Activated CD4-positive, alpha-beta T cell treated with anti-CD3 and anti-CD28 coated beads for 1 hour (primary cell): ENCODE results near the gene OXCT1.
"Not testable (repeated sequence)": the region's sequence is repeated elsewhere in the genome, so short reads cannot be mapped to it uniquely, and the experiment has no call there.

Source experiments
- DNase-seq: peaks from one replicate; pipeline ENCODE4 v3.0.0-alpha.2; 2020

The OXCT1 gene

DNA sequence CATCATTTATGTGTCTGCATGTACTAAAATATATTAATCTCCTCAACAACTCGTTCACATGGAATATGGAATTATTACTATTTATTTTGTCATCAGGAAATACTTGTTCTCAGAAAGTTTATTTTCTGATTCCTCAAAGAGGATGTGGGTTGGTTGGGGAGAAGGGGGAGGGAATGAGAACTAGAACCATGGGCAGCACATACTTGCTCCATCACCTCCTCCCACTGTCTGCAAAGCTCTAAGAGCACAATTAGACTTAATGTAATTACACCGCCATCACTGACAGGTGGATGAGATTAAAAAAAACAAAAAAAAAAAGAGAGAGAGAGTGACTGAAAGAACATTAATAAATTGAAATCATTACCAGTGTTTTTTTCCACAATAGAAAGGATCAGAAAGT lies 98.2 kb downstream of the OXCT1 start:
- no peak for DNase-seq

DNA sequence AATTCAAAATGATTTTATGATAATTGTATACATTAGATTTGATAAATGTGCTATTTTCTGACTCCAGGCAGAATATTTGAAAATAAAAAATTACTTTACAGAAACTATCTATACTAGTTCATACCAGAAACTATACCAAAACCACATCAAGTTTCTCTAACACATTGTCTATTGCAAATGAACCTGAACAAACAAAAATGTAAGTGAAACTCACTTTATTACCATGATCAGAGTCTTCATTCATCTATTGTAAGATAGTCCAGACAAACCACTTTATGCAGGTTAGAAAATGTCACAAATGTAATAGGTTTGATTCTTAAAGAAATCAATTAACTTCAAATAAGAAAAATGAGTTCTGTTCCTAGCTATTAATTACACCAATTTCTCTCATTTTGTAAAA lies 99.4 kb downstream of the OXCT1 start:
- no peak for DNase-seq

DNA sequence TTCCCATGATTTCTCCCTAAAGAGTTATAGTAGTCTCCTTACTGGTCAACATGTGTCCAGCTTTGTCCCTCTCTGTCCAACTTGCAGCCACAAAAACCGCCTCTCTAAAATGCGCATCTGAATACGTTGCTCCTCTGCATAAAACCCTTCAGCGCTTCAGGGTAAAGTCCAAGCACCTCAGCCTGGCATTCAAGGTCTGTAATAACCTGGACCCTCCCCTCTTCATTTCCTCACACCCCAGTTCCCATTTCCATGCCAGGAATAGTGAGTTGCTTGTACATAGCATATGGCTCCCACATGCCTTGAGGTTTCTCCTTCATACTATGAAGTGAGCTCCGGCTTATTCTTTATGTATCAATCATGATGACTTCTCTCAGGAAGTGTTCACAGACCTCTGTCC lies 101.5 kb downstream of the OXCT1 start:
- DNase-seq = no peak

DNA sequence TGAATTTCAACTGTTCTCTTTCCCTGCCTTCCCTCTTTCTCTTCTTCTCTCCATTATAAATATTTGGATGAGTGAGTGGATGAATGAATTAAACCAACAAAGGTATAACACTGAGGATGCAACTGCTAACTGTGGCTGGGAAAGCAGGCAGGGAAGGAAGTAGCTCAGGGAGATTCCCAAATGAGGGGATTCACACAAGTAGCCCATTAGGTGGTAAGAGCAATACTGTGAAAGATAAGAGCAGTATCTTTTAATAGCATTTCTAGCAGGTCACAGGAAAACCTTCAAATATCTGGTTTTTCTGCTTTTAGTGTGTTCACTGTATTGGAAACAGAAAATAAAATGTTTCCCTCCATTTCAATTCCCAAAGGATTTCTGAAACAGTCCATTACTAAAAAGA lies 105.6 kb downstream of the OXCT1 start:
- DNase-seq = no peak

DNA sequence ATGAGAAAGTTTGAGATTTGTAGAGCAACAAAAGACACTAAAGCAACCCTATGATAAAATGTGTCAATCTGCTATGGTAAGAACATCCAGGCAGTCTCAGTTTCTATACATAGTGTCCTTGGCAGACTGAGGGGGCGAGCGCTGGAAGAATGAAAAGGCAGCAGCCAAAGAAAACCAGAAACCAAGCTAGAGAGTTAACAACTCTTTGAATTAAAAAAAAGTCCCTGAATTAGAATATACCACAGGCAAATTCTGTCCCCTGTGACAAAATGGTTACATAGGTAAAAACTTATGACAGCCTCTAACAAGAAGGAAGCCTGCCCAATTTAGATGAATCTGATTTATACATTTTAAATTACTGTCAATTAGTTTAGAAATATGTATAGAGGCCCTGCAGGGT lies 106.7 kb downstream of the OXCT1 start:
- DNase-seq = no peak

DNA sequence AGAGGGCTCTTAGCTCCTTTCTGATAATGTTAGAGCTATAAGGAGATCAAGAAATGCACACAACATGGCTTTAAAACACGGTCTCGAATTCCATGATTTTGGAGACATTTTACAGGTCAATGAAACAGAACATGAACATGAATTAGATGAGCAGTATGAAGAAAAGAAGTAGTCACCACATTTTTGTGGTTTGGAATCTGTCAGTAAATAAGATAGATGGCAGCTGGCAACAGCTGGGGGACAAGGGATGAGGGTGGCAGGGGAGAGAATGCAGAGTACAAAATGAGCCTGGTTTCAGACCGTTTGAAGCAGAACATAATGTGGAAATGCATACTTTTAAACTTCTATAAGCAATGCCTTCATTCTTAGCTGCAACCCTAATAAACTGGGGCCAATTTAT lies 107.1 kb downstream of the OXCT1 start:
- DNase-seq = no peak

DNA sequence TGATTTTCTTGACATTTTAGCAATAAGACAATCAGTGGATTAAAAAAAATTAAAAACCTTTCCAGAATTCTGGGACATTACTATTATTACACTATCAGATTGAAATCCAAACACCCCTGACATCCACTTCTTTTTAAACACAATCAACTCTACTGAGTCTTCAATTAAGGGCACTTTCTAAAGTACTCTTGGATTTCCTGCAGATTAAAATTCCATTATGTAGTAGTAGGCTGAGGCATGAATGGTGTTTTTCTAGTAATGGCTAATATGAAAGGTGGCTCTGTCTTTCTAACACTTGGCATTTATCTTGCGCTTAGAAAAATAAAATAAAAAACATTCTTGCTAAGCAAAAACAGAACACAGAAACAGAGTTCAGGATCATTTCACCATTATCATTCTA lies 107.8 kb downstream of the OXCT1 start:
- DNase-seq = no peak

DNA sequence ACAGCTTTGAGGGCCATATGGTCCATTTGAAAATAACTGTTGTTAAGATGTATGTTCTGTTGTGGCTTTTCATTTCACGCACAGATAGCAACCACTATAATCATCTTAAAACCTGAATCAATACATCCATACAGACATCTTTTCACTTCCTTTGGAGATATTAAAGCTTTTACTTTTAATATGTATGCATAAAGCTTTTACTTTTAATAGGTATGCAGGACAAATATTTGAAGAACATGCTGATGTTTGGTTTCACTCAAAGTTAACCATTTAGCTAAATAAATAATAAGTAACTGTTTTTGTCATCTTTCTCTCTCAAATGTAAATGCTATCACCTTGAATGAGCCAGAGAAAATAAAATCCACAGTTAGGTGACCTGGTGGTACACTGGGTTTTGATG lies 108.6 kb downstream of the OXCT1 start:
- no peak for DNase-seq

DNA sequence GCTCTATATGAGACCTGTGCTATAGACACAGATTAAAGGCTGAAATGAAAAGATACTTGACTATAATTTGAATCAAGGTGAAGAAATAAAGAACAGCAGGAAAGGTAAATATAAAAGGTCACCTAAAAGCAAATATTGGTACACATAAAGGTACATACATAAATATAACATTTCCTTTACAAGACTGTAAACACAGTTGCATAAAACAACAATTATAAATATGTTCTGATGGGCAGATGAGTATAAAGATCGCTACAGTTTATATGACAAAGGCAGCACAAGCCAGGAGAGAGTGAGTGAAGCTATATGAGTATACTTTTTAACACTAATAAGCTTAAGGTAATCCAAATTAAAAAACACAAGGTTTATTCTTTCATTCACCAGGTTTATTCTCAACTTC lies 114.5 kb downstream of the OXCT1 start:
- DNase-seq = no peak

DNA sequence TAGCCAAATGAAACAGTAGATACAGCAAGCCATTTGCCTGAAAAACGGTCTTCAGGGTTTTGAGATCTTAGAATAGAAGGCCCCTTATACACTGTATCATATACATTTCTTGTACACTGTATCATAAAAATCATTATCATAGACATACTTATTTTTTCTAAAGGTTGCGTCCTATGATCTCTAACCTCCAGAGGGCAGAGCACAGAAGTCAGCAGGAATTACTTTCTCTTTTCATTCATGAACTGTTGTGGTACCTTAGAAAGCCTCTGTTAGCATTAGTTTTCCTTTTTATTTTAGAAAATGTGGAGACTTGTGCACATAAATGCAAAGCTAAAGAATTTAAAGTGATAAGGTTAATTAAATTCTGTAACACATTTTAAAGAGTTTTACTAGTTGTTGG lies 115.4 kb downstream of the OXCT1 start:
- DNase-seq = no peak

DNA sequence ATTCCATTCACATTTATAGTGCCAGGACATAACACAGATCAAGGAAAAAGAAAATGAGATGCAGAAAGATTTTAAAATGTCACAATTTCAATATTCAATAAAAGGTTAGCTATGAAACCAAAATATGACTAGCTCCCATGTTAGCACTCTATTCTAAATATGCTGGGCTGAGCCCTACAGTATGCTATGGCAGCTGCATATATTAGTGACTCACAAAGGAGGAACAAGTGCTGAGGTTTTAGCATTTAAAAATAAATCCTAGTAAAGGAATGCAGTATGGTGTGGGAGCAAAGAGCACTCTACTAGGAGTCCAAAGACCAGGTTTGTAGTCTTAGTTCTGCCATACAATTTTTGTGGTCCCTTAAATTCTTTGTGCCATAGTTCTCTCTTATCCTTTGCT lies 118.4 kb downstream of the OXCT1 start:
- DNase-seq = no peak

DNA sequence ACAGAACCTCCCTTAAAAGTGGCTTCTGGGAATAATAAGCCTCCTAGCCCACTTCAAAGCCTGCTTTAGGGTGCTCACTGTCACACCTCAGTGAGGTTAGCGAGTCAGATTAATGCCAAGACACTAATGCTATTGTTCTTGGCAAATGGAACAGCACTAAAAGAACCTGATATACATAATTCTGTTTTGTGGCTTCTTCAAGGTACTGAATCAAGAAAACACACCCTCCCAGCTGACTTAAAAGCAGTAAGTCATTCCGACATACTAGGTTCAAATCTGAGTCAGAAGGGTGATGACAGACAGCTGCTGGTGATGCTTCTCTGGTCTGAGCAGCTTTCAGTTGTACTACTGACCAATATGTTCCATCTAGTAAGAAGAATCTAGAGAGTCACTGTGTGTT lies 121.6 kb downstream of the OXCT1 start:
- no peak for DNase-seq

DNA sequence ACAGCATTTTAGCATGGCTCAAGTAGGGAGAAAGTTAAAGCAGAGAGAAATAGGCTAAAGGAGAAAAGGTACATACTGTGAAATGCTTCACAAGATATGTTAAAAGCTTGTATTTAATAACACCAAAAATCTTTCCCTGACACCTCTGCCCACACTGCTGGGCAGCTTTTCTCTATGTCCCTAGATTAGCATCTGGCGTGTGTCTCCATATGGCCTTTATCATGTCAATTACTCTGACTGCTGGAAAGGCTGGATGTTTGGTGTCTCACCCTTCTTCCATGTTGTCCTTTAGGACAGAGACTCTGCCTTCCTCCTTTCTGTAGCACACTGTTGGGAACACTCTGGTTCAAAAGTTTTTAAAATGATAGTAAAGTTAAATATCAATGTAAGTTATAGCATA lies 122.5 kb downstream of the OXCT1 start:
- DNase-seq = no peak

DNA sequence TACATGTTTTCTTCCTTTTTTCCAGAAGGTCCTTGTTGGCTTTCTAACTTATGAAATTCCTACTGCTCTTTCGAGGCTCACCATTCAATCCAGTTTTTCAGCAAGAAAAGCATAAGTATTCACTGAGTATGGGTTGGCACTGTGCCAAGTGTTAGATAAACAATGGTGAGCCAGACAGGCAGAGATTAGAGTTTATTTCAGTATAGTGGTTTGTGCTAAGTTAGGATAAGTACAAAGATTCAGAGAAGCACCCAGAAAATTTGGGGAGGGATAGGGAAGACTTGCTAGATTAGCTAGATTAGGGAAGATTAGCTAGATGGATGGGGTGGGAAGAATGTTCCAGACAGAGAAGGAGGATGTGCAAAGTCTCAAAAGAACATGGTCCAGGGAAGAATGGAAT lies 122.9 kb downstream of the OXCT1 start:
- no peak for DNase-seq

DNA sequence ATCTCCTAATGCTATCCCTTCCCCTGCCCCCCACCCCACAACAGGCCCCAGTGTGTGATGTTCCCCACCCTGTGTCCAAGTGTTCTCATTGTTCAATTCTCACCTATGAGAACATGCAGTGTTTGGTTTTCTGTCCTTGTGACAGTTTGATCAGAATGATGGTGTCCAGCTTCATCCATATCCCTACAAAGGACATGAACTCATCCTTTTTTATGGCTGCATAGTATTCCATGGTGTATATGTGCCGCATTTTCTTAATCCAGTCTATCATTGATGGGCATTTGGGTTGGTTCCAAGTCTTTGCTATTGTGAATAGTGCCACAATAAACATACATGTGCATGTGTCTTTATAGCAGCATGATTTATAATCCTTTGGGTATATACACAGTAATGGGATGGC lies 127.6 kb downstream of the OXCT1 start:
- DNase-seq = not testable (repeated sequence)

DNA sequence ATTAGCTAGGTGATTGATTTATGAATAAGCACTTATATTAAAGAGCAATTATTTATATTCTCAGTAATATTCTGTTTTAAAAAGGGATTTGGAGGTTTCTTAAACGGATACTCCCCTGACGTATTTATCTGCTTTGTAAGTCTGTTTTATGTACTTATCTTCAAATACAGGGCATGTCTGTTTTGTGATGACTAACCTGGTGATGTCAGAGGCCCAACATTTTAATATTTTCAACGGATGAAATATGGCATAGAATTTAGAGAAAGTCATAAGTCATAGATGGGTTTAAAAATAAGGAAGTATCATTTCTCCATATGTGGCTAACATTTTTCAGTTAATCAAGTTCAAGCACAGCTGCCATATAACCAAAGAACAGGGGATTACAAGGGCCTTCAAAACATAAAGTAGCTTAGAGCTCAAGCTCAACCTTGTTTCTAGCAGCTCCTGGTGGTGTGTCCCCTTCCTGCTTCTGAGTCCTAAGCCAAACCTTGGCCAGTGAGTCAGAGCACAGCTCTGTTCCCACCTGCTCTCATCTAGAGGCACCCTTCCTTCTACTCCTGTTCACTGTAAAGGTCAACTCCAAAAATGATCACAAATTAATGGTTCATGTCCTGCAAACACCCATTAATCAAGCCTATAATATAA lies 131.4 kb downstream of the OXCT1 start:
- no peak for DNase-seq

DNA sequence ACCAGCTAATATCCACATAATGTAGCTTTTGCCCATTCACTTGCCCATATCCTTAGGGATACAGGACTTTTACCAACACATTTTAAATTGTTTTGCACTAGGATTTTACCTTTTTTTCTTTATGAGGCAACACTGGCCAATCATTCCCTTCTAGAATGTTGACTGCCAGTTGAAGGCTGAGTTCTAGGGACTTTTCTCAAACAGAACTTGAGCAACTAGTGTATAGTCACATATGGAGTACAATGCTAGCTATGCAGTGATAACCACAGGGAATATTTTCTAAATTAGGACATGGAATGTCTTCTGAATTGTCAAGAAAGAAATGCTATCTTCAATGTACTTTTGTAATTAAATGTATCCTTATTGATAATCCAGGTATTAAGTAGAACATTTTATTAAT lies 133.6 kb downstream of the OXCT1 start:
- no peak for DNase-seq

DNA sequence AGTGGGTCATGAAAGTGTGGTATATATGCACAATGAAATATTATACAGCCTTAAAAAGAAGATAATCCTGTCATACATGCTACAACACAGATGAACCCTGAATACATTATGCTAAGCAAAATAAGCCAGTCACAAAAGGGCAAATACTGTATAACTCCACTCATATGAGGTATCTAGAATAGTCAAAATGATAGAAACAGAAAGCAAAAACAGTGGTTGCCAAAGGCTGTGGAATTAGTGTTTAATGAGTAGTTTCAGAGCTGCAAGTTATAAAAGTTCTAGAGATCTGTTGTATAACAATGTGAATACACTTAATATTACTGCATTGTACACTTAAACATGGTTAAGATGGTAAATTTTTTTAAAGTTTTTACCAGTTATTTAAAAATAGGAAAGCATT lies 135.0 kb downstream of the OXCT1 start:
- no peak for DNase-seq

DNA sequence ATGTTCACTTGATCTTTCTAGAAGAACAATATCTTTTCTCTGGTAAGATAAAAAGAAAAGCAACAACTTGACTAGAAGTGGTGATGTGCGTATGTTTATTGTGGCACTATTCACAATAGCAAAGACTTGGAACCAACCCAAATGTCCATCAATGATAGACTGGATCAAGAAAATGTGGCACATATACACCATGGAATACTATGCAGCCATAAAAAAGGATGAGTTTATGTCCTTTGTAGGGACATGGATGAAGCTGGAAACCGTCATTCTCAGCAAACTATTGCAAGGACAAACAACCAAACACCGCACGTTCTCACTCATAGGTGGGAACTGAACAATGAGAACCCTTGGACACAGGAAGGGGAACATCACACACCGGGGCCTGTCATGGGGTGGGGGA lies 140.8 kb downstream of the OXCT1 start:
- DNase-seq = not testable (repeated sequence)

DNA sequence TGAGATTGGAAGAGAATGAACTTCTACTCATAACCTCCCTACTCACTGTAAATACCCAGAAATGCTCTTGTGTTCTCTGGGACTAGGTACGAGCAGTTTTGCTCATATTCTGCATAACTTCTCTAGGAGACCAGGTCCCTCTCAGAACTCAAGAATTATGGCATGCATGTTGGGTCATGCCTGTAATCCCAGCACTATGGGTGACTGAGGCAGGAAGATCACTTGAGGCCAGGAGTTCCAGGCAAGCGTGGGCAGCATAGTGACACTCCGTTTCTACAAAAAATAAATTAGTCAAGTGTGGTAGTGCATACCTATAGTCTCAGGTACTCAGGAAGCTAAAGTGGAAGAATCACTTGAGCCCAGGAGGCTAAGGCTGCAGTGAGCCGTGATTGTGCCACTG lies 141.9 kb downstream of the OXCT1 start:
- DNase-seq = no peak

DNA sequence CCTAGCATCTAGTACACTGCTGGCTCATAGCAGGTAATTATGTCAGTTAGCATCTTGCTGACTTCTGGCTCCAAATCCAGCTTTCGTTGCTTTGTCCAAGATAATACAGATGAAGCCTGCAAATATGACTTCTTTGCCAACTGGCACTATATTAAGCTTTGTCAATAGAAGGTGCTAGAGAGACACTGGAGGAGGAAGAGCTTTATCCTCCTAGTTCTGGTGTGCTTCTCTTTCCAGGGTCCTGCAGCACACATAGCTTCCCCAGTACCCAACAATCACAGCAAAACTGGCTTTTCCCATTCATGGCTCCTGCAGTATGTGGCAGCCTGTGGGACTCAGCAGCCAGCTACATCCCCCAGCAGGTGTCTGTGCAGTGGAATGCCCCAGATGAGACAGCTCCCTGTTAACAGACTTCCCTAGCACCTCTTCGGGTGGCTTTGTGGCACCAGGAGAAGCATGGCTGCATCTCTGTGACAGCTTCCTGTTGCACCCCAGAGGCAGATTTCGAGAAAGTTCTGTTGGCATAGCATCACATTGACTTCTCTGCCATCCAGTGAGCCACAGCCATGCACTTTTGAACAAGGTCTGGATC lies 147.8 kb downstream of the OXCT1 start:
- DNase-seq = no peak

DNA sequence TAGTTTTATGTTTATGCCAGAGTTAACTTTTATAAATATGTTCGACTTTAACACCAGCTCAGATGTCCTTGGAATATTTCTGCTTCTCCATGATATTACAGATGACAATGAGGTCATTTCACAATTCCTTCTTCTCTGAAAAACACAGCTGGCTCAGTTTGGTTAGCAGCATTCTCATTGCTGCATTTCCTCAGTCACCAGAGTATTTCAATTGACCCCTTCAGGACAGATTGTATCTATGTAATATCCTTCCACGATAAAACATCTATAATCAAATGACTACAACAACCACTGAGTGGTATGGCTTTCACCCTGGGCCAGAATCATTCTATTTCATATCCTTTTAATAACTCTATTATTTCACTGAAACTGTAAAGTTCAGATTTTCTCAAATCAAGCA lies 148.7 kb downstream of the OXCT1 start:
- no peak for DNase-seq

DNA sequence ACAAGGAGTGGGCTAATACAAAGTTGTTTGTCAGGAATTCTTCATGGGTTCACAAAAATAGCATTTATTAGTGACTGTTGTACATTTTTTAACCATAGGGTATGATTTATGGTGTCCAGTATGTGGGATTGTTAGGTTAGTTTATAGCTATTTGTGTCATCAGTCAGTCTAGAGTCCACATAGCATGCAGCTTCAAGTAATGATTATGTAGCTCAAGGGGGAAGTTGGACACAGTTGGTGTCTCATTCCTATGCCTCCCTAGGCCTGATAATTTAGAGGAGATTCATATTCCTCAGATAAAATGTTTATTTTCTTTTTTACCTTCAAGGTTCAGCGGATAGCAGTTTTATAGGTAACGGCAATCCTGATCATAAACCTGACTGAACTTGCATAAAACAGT lies 153.8 kb downstream of the OXCT1 start:
- DNase-seq = no peak

DNA sequence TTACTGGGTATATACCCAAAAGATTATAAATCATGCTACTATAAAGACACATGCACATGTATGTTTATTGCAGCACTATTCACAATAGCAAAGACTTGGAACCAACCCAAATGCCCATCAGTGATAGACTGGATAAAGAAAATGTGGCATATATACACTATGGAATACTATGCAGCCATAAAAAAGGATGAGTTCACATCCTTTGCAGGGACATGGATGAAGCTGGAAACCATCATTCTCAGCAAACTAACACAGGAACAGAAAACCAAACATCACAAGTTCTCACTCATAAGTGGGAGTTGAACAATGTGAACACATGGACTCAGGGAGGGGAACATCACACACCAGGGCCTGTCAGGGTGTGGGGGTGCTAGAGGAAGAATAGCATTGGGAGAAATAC lies 155.8 kb downstream of the OXCT1 start:
- not testable (repeated sequence) for DNase-seq

DNA sequence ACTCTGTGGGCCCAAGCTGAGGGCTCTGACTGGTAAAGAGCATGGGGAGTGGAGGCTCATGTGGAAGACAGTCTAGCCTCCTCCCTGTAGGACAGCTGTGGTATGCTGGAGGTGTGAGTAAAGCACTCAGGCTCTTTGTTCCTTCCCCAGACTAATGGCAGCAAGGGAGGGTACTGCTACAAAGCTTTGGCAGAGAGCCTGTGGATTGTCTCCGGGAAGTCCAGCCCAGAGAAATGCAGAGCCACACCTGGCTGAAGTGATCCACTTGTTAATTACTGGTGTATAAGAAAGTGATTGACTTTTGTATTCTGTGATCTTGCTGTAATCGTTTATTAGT lies 161.7 kb downstream of the OXCT1 start:
- no peak for DNase-seq
